SIG-M5 treated with dmso at 0.1 percent for 504 hours (cell line): Measurements from ENCODE around the gene PARP14.
"Not testable (repeated sequence)": the region's sequence is repeated elsewhere in the genome, so short reads cannot be mapped to it uniquely, and the experiment has no call there.

Experiments
- DNase-seq: peaks from one replicate; lab custom pipeline; 2025; ENCODE audit not compliant: unreplicated experiment; lab: John Stamatoyannopoulos, UW

The PARP14 gene

DNA sequence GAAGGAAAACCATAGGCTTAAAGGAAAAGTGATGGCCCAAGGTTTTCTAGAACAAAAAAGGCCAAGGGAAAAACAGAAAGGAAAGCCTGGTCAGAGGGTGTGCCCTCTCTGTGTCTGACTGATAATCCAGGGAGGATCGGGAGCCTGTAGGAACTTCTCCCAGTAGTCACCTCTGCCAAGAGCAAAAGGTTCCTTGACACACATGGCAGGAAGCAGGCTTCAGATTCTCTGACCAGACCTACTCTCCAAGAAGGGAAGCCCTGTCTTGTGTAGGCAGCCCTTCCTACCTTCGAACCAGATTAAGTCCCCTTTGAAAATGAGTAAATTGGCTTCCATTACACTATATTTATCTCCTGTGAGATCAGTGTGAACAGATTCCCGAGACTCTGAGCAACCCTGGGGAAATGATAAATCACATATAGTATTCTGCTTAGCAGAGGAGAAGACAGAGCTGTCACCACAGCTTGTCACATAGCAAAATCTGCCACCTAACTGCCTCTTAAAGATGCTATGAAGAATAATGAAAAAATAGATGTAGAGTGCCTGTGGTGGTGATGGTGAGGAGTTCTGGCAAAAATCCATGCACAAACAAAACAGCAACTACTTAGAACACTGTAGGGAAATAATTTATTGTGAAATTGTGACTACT lies 38.8 kb downstream of the PARP14 start:
- DNase-seq: no peak

DNA sequence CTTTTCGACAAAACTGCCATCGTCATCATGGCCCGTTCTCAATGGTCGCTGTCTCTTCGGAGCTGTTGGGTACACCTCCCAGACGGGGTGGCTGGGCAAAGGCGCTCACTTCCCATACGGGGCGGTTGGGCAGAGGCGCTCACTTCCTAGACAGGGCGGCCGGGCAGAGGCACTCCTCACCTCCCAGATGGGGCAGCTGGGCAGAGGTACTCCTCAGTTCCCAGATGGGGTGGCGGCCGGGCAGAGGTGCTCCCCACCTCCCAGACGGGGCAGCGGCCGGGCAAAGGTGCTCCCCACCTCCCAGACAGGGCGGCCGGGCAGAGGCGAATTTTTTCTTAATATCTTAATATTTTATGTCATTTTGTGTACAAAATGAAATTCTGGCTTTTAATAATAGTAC lies 44.5 kb downstream of the PARP14 start:
- DNase-seq: no peak

DNA sequence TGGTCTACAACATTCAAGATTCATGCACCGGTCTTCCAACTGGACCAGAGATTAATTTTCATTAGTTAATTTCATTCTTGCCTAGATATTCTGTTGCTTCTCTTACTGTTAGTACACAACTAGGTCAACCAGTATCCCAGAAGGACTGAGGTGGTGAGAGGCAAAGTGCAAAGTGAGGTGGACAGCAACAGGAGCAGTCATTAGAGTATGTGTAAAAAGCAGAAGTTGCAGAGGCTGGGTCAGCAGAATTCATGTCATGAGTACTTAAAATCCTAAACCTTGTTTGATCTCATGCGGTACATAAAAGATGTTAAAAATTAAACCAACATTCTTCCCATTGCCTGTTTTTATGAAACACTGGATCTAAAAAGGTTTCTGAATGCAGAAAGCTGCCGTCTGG lies 46.7 kb downstream of the PARP14 start:
- DNase-seq: no peak

DNA sequence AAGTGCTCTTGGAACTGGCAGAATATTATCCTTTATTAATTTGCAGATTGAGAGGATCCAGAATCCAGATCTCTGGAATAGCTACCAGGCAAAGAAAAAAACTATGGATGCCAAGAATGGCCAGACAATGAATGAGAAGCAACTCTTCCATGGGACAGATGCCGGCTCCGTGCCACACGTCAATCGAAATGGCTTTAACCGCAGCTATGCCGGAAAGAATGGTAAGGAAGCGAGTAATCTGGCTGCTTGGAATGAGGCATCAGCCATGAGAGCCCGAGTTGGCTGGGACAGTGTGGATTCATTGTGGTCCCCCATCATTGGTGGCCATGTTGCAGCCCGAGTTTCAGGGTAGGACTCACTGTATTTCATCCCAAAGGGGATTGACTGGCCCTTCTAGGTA lies 47.1 kb downstream of the PARP14 start:
- DNase-seq: no peak

DNA sequence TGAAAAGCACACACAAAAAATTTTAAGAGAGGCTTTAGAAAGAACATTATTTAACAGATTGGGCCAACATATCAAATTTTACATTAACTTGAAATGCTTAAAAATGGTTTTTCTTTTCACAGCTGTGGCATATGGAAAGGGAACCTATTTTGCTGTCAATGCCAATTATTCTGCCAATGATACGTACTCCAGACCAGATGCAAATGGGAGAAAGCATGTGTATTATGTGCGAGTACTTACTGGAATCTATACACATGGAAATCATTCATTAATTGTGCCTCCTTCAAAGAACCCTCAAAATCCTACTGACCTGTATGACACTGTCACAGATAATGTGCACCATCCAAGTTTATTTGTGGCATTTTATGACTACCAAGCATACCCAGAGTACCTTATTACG lies 47.5 kb downstream of the PARP14 start:
- no peak for DNase-seq

DNA sequence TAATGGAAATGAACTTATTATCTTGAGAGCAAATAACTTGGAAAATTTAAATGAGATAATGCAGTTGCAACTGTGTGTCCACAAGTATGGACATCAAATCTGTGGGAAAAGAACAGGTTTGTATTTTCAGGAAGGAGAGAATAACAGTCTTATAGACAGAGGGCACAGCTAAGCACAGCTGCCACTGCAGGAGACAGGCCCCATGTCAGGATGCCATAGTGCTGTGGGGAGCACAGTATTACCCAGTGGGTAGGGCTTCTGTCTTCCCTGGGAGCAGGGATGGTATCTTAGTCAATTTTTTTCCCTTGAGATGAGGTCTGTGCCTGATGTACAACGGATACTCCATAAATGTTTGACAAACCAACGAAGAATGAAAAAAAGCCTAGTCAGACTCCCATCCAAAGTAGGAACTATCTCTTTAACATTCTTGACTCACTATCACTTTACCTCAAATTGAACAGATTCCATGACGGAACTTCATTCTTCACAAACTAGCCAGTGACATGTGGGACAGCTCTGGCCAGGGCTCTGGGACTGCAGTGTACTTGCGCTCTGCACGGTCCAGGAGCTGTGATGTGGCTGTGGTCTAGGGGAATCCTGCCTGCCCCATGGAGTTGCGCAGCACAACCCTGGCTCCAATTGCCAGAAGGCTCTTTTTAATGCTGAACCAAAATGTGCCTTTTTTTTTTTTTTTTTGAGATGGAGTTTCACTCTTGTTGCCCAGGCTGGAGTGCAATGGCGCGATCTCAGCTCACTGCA lies 48.3 kb downstream of the PARP14 start:
- DNase-seq: no peak

DNA sequence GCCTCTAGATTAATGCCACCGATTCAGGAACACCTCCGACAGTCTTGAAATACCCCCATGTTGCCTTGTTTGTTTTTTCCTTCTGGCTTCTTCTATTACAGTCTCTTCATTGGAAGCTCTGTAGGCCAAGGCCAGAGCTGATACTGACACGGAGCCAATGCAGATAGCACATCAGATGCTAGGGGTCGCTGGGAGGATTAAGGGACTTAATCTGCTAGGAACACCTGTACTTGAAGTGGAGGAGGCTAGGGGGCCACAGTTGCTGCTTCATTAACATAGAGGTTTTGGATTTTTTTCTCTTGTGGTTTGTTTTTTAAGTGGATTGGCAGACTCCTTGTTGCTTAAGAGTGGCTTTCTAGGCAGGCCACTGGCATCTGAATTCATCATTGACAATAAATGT lies 49.6 kb downstream of the PARP14 start:
- no peak for DNase-seq

DNA sequence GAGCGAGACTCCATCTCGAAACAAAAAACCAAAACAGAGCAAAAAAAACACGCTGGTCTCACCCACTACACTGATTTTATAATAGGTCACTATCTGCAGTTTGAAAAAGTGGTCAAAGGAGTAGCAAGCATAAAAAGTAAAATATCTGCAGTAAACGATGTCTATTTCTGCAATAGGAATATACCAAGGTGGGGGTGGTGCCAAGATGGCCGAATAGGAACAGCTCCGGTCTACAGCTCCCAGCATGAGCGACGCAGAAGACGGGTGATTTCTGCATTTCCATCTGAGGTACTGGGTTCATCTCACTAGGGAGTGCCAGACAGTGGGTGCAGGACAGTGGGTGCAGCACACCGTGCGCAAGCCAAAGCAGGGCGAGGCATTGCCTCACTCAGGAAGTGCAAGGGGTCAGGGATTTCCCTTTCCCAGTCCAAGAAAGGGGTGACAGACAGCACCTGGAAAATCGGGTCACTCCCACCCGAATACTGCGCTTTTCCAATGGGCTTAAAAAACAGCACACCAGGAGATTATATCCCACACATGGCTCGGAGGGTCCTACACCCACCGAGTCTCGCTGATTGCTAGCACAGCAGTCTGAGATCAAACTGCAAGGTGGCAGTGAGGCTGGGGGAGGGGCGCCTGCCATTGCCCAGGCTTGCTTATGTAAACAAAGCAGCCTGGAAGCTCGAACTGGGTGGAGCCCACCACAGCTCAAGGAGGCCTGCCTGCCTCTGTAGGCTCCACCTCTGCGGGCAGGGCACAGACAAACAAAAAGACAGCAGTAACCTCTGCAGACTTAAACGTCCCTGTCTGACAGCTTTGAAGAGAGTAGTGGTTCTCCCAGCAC lies 52.3 kb downstream of the PARP14 start:
- DNase-seq: not testable (repeated sequence)

DNA sequence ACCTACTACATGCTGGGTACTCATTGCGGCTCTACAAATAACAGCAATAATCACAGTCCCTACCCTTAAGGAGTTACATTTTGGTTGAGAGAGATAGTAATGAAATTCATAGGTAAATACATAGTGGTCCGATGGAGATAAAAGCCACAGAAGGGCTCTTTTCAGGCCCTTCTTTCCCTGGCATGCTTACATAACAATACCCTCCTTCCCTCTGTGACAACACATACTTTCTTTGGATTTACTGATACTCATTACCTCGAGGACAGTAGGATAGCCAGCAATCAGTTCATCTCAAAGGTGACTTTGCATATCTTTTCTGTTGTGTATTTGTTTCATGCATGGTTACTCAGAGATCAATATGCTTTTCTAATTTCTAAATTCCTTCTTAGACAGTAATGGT lies 58.5 kb downstream of the PARP14 start:
- DNase-seq: no peak

DNA sequence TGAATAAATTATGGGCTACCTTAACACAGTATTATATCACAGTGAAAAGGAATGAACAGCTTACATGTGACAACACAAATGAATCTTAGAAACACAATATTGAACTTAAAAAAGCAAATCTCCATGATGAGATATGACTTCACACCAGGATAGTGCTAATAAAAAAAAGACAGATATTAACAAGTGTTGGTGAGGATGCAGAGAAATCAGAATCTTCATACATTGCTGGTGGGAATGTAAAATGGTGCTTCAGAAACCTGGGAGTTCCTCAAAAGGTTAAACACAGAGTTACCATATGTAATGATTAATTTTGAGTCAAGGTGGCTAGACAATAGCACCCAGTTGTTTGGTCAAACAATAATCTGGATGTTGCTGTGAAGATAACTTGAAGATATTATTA lies 61.6 kb downstream of the PARP14 start:
- no peak for DNase-seq

DNA sequence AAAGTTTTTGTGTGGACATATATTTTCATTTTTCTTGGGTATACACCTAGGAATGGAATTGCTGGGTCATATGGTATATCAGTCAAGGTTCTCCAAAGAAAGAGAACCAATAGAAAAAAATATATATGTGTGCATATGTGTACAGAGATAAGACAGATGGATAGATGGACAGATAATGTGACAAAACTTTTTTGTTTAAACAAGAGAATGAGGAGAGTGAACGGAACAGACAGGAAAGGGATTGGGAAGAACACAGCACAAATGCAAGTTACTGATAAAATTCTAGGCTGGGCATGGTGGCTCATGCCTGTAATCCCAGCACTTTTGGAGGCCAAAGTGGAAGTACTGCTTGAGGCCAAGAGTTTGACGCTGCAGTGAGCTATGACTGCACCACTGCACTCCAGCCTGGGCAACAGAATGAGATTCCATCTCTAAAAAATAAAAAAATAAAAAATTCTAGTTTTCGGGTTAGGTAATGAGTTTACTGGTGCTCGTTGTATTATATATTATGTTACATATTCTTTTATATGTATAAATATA lies 63.0 kb downstream of the PARP14 start:
- no peak for DNase-seq

DNA sequence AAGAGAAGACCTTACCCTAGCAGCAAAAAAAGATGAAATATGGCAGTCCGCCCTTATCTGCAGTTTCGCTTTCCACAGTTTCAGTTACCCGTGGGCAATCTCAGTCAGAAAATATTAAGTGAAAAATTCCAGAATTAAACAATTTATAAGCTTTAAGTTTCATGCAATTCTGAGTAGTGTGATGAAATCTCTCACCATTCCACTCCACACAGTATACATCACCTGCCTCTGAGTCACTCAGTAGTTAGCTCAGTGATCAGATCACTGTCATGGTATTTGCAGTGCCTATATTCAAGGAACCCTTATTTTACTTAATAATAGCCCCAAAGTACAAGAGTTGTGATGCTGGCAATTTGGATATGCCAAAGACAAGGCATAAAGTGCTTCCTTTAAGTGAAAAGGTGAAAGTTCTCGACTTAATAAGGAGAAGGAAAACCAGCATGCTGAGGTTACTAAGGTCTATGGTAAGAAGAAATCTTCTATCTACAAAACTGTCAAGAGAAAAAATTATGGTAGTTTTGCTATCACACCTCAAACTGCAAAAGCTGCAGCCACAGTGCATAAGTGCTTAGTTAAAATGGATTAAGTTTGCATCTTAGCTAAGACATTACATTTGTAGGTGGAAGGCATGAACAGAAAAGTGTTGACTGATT lies 64.9 kb downstream of the PARP14 start:
- DNase-seq: no peak

DNA sequence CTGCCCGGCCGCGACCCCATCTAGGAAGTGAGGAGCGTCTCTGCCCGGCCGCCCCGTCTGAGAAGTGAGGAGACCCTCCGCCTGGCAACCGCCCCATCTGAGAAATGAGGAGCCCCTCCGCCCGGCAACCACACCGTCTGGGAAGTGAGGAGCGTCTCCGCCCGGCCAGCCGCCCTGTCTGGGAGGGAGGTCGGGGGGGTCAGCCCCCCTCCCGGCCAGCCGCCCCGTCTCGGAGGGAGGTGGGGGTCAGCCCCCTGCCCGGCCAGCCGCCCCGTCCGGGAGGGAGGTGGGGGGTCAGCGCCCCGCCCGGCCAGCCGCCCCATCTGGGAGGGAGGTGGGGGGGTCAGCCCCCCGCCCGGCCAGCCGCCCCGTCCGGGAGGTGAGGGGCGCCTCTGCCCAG lies 66.7 kb downstream of the PARP14 start:
- DNase-seq: not testable (repeated sequence)

DNA sequence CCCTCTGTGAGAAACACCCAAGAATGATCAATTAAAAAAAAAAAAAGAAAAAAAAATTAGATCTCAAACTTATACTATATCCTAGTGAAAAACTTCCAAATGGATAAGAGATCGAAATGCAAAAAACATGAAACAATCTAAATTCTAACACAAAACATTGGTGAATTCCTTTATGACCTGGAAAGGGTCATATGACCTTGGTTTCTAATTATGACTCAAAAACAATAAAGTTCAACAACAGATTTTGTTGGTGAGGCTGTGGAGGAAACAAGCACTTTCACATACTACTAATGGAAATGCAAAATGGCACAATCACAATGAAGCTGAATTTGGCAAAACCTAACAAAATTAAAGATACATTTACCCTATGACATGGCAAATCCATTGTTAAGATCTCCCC lies 67.7 kb downstream of the PARP14 start:
- no peak for DNase-seq

DNA sequence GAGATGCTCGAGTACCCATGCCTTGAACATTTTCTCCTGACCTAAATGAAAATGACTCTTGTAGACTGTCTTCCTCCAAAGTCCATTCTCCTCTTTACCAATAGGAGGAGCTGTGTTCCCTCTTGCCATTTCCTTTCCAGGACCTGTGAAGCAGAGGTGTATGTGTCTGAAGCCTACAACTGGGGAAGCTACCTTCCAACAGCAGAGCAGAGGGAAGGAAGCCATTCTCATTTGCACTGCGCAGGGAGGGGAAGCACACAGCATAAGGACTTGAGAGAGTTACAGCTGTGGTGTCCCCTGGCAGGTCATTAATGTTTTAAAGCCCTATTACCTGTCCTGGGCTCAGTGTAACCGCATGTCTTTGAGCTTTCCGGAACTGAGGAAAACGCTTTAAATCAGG lies 74.3 kb downstream of the PARP14 start:
- no peak for DNase-seq

DNA sequence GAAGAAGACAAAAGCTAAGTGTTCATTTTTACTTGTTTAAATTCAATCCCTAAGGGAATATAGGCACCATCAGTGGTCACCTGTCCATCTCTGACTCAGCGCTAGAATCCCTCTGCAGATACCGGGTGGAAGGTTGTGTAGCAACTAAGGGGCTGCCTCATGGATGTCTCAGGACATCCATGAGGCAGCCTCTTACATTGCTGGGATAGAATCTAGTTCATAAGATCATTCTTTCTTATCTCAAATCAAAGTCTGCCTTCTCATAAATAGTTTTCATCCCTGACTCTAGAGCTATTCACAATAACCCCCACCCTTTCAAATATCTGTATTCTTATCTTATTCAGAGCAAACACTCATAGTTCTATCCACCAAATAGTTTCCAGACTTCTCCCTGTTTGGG lies 74.9 kb downstream of the PARP14 start:
- no peak for DNase-seq

DNA sequence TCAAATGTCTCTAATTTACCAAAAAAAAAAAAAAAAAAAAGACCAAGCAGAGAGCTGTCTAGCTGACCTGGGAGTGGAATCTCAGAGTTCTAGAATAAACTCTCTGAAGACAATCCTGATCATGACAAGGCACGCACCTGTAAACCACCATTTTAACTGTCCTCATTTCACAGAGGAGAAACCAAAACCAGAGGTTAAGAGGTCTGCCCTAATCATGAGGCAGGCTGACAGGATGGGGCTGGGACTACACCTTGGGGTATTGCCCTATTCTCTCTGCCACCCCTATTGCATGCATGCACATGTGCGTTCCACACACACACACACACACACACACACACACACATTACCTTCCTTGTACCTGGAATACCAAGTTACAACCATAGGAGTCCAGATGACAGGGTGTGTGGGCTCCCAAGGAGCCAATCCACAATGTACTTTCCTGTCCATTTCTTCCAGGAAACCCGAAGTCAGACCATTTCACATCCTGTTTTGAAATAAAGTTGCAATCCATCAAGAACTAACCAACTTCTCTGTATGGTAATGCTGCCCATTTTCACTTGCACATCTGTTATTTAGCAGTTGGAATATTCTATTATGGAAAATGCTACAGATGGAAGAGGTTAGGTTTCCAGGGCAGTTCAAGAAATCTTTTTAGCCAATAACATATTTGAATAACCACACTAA lies 78.4 kb downstream of the PARP14 start:
- DNase-seq: no peak

DNA sequence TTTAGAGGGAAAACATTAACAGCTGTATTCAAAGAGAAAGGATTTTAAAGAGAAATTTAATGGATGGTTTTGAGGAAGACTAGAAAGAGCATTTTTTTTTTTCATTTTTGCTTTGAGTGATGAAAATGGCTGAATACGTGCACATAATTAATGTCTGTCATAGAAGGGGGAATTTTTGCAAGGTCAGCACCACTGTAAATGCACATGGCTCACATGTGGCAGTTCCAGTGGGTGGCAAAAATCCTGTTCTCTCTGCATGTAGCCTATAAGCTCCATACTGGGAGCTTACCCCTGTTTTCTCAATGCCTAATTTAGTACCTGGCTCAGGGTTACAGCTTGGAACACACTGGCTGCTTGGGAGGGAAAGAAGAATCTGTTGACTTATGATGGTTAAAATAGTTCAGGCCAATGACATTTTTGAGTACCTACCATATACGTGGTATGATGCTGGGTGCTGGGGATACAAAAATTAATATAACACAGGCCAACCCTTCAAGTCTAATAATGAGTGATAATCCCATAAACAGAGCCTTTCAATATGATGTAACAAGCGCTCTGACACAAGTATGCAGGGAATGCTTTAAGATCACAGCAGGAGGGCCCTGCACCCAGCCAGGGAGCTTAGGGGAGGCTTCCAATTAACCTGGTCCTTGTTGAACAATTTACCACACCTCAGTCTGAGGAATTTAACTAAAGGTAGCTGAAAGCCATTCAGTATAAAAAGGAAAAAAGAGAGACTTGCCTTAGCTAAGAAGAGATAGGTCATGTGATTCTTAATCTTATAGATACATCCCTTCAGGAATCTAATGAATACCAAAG lies 80.0 kb downstream of the PARP14 start:
- no peak for DNase-seq

DNA sequence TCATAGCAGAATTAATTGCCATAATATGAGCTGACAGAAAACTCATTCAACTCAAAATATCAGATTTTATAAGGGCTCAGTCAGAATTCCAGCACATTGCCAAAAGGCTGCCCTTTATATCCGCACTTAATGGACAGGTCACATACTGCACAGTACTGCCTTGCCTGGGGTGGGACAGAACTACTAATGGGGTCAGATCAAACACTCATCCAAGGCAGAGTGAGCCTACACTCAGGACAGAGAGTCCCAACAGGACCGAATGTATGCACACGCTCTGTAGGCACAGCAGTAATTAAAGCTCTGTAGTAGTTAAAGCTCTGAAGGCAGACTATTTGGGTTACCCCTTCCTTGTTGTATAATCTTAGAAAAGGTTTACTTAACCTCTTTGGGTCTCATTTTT lies 85.8 kb downstream of the PARP14 start:
- DNase-seq: no peak
